RWPE2 (cell line): Measurements from ENCODE around the gene EXT2.

Experiments used
- ATAC-seq: fragments of 200-7000 bp; cut with Tn5 transposase; 3 replicates; pipeline ENCODE4 v1.9.1; 2021; ENCODE audit warnings: low read depth
- DNase-seq: peaks from one replicate; pipeline ENCODE4 v3.0.0-alpha.2; 2020; ENCODE audit warnings: low spot score
- H3K27ac ChIP-seq: fragments of 450-650 bp; 2 replicates; pipeline ENCODE4 v1.5.1; 2017; ENCODE audit warnings: mild to moderate bottlenecking; ENCODE audit not compliant: poor library complexity, severe bottlenecking
- H3K27me3 ChIP-seq: fragments of 250-450 bp; sonication (Bioruptor Pico); 2 replicates; pipeline ENCODE4 v1.5.1; 2021; ENCODE audit warnings: mild to moderate bottlenecking, moderate library complexity; ENCODE audit not compliant: insufficient read depth, poor library complexity, severe bottlenecking
- H3K36me3 ChIP-seq: fragments of 250-450 bp; sonication (Bioruptor Pico); 2 replicates; pipeline ENCODE4 v1.5.1; 2020; ENCODE audit warnings: low read depth, mild to moderate bottlenecking, moderate library complexity
- H3K4me1 ChIP-seq: fragments of 250-450 bp; sonication (Bioruptor Pico); 2 replicates; pipeline ENCODE4 v1.5.1; 2021; ENCODE audit warnings: mild to moderate bottlenecking, moderate library complexity; ENCODE audit not compliant: insufficient read depth, poor library complexity, severe bottlenecking
- H3K4me3 ChIP-seq: fragments of 250-450 bp; sonication (Bioruptor Pico); 2 replicates; pipeline ENCODE4 v1.5.1; 2021; ENCODE audit warnings: mild to moderate bottlenecking, moderate library complexity; ENCODE audit not compliant: severe bottlenecking
- H3K9me3 ChIP-seq: fragments of 250-450 bp; sonication (Bioruptor Pico); 2 replicates; pipeline ENCODE4 v1.5.1; 2021; ENCODE audit warnings: mild to moderate bottlenecking, moderate library complexity; ENCODE audit not compliant: severe bottlenecking
- CTCF ChIP-seq: fragments of 450-650 bp; IDR thresholded peaks from one replicate; pipeline ENCODE4 v1.5.1; 2017; ENCODE audit warnings: mild to moderate bottlenecking, moderate library complexity; ENCODE audit not compliant: poor library complexity, severe bottlenecking

The EXT2 gene

DNA sequence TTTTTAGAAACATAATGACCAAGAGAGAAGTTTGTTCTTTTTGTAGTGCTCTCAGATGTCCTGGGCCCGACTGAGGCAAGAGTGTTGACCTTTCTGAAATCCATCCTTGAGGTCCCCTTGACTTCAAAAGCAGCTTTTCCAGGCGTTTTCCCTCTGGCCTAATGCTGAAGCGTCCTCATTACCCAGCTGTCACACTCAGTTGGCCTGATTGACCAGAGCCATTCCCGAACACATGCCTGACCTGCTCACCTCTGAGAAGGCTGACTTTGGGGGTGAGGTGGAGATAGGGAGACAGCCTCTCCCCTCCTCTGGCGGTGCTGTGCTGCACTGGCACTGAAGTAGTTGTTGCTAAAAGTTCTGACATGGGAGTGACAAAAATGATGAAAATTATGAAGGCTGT lies 147.6 kb downstream of the EXT2 start:
- ATAC-seq (no peak), DNase-seq (no peak)
- Histone ChIP-seq H3K9me3 (no peaks in the 10 kb centered on the region), H3K4me1 (no peaks in the 10 kb centered on the region), H3K27ac (no peak overlapping the region), H3K27me3 (no peaks in the 10 kb centered on the region), H3K36me3 (peaks cover 7% of the 10 kb centered on the region), H3K4me3 (no peak overlapping the region)
- TF ChIP-seq CTCF: no peak

DNA sequence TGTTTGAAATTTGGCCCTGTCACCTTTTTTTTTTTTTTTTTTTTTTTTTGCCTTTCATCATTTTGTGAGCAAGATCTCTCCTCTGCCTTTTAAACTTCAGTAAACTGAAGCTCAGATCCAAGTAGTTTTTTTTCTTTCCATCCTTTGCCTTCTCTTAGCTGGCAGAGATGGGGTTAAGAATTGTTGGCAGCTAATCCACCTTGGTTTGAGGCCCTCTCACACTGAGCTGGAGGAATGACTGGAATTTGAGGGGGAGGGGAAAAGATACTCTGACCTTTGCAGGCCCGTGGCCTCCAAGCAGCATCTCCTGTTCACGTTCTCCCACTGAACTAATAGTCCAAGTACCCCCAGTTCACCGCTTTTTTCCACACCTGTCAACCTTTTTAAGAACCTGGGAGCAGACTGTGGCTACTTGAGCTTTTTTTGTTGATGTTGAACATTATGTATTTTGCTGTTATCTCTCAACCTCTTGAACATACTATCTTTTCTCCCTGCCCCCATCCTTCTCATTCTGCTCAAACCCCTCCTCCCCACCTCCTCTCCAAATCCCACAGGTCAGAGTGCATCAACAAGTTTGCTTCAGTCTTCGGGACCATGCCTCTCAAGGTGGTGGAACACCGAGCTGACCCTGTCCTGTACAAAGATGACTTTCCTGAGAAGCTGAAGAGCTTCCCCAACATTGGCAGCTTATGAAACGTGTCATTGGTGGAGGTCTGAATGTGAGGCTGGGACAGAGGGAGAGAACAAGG lies 148.3 kb downstream of the EXT2 start:
- H3K27me3 ChIP-seq: no peaks in the 10 kb centered on the region
- no peak overlapping the region for H3K4me3 ChIP-seq
- H3K27ac ChIP-seq: no peak overlapping the region
- no peaks in the 10 kb centered on the region for H3K4me1 ChIP-seq
- H3K9me3 ChIP-seq: no peaks in the 10 kb centered on the region
- TF ChIP-seq CTCF: no peak
- DNase-seq (no peak), ATAC-seq (no peak)
- peaks cover 7% of the 10 kb centered on the region for H3K36me3 ChIP-seq

- Histone ChIP-seq H3K4me1 (no peaks in the 10 kb centered on the region), H3K36me3 (peaks cover 7% of the 10 kb centered on the region), H3K4me3 (no peak overlapping the region), H3K27me3 (no peaks in the 10 kb centered on the region), H3K9me3 (no peaks in the 10 kb centered on the region), H3K27ac (no peak overlapping the region)
- ATAC-seq (no peak), DNase-seq (no peak)
- no peak for TF ChIP-seq CTCF
These were observed 149.3 kb downstream of the EXT2 start for GRCh38 chr11:44244639-44245310.

DNA sequence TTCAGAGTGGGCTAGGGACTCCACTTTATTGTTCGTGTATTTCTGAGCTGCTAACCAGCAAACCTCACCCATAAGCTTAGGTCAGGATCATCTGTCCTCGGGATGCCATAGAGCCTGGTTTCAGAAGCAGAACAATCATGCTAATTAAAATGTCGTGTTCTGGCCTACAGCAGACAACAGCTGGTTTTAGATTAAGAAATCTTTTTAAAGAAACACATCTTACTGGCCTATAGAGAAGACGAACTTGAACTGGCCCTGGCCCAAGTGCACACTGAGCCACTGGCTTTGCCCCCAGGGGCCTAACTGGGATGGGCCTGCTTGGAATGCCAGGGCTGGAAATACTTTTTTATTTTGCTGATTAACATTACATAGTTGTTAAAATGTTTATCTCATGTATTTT lies 151.2 kb downstream of the EXT2 start:
- DNase-seq: no peak
- H3K9me3 ChIP-seq: no peaks in the 10 kb centered on the region
- no peak overlapping the region for H3K27ac ChIP-seq
- TF ChIP-seq CTCF: no peak
- H3K4me3 ChIP-seq: no peak overlapping the region
- ATAC-seq: no peak
- peaks cover 7% of the 10 kb centered on the region for H3K36me3 ChIP-seq
- H3K4me1 ChIP-seq: no peaks in the 10 kb centered on the region
- H3K27me3 ChIP-seq: no peaks in the 10 kb centered on the region

GRCh38 chr11:44247508-44247907 lies 152.0 kb downstream of the EXT2 start:
- DNase-seq (no peak), ATAC-seq (no peak)
- Histone ChIP-seq H3K27ac (no peak overlapping the region), H3K4me3 (no peak overlapping the region), H3K36me3 (peaks cover 7% of the 10 kb centered on the region), H3K27me3 (no peaks in the 10 kb centered on the region), H3K9me3 (no peaks in the 10 kb centered on the region), H3K4me1 (no peaks in the 10 kb centered on the region)
- no peak for TF ChIP-seq CTCF
